Activated CD4-positive, CD25-positive, alpha-beta regulatory T cell treated with anti-CD3 and anti-CD28 coated beads, Interleukin-2, amount 50 U/mL, for 24 hours (primary cell): ENCODE measurements around the gene MYLK.
A peak's percentile ranks its signal among the peaks of the same experiment; 100 is the strongest.
"Not testable (repeated sequence)": the region's sequence is repeated elsewhere in the genome, so short reads cannot be mapped to it uniquely, and the experiment has no call there.

Experiments
- ATAC-seq, 2 donors: fragments of 150-1000 bp; cut with Tn5 transposase; one replicate each; pipeline ENCODE4 v1.10.0; 2021; ENCODE audit warnings: mild to moderate bottlenecking in 1 of 2, moderate library complexity in 1 of 2

The MYLK gene, protein sequence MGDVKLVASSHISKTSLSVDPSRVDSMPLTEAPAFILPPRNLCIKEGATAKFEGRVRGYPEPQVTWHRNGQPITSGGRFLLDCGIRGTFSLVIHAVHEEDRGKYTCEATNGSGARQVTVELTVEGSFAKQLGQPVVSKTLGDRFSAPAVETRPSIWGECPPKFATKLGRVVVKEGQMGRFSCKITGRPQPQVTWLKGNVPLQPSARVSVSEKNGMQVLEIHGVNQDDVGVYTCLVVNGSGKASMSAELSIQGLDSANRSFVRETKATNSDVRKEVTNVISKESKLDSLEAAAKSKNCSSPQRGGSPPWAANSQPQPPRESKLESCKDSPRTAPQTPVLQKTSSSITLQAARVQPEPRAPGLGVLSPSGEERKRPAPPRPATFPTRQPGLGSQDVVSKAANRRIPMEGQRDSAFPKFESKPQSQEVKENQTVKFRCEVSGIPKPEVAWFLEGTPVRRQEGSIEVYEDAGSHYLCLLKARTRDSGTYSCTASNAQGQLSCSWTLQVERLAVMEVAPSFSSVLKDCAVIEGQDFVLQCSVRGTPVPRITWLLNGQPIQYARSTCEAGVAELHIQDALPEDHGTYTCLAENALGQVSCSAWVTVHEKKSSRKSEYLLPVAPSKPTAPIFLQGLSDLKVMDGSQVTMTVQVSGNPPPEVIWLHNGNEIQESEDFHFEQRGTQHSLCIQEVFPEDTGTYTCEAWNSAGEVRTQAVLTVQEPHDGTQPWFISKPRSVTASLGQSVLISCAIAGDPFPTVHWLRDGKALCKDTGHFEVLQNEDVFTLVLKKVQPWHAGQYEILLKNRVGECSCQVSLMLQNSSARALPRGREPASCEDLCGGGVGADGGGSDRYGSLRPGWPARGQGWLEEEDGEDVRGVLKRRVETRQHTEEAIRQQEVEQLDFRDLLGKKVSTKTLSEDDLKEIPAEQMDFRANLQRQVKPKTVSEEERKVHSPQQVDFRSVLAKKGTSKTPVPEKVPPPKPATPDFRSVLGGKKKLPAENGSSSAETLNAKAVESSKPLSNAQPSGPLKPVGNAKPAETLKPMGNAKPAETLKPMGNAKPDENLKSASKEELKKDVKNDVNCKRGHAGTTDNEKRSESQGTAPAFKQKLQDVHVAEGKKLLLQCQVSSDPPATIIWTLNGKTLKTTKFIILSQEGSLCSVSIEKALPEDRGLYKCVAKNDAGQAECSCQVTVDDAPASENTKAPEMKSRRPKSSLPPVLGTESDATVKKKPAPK (N-terminal part only)

DNA sequence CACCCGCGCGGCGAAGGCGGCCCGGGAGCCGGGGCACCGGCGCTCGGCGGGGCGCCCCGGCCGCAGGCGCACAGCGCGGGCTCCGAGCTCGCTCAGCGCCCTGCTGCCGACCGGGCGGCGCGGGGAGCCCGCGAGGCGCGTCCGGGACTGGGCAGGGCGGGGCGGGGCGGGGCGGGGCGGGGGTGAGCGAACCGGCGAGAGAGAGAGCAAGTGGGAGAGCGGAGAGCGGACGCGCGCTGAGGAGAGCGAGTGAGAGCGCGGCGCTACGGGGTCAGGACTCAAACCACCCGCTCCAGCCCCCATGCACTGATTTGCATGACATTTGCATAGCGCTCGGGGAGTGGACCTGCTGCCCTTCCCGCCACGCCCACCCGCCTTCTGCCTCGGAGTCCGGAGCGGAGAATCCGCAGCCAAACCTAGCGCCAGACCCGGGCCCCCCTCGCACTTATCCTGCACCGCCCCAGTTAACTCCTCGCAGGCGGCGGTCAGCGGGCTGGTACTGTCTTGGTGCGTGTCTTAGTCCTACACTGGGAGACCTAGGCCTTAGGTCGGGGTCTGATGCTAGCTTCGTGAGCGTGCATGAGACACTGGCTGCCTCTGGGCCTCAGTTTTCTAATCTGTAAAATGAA lies at the start of gene MYLK:
Gene MYLK (minus strand): TSS at position 130 of the 629 bp plus-strand sequence. CDS start 90,491 bp downstream, outside the sequence.
- peak; percentile 77 to 79 for ATAC-seq

DNA sequence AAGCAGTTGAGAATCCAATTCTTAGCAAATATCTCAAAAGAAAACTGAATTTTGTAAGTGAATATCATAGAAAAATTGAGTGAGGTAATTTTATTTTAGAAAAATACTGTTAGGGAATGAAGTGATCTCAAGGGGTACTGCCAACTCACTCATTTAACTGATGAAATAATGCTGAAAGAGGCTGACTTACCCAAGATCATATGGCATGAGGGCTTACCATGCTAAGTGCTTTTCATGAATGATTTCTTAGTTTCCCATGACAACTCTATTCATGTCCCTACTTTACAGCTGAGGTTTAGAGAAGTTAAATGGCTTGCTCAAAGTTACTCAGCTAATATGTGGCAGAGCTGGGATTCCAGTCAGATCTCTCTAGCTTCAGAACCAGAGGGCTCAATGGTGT lies 46.3 kb upstream of the MYLK start:
- ATAC-seq = no peak

DNA sequence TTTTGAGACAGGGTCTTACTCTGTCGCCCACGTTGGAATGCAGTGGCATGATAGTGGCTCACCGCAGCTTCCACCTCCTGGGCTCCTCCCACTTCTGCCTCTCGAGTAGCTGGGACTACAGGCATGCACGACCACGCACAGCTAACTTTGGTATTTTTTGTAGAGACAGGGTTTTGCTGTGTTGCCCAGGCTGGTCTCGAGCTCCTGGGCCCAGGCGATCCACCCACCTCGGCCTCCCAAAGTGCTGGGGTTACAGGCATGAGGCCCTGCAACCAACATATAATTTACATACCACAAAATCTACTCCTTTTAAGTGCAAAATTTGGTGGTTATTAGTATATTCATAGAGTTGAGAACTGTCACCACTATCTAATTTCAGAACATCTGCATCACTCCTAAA lies 45.2 kb upstream of the MYLK start:
- no peak for ATAC-seq

DNA sequence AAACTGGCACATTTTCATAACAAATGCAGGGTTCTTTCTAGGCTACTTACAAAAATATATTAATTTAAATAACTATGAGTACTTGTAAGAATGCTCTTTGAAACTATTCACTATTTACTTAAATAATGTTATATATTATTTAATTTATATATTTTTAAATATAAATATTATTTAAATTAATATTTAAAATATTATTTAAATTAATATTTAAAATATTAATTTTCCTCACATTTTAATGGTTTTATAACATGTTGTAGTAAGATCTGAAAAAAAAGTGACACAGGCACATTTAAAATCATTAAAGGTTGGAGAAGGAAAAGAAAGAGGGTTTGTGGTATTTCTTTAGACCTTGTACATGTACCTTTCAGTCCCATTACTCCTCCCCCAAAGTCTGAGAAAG lies 42.3 kb upstream of the MYLK start:
- no peak for ATAC-seq

DNA sequence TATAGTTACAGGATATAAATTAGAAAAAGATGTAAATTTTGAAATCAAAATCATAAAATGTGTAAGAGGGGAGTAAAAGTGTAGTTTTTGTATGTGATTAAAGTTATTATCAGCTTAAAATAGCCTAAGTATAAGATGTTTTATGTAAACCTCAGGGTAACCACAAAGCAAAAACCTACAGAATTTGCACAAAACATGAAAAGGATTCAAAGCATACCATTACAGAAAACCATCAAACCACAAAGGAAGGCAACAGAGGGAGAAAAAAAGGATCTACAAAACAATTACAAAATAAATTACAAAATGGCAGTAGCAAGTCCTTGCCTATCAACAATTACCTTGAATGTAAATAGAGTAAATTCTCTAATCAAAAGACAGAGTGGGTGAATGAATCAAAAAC lies 36.7 kb upstream of the MYLK start:
- ATAC-seq = no peak

DNA sequence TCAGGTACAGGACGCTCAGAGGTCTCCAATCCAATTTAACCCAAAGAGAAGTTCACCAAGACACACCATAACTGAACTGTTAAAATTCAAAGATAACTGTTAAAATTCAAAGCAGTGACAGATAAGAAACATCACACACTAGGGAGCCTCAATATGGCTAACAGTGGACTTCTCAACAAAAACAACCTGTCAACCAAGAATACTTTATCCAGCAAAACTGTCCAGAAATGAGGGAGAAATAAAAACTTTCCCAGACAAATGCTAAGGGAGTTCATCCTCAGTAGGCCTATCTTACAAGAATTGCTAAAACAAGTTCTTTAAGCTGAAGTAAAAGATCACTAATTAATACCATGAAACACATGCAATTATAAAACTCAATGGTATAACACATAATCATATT lies 36.3 kb upstream of the MYLK start:
- ATAC-seq = no peak

DNA sequence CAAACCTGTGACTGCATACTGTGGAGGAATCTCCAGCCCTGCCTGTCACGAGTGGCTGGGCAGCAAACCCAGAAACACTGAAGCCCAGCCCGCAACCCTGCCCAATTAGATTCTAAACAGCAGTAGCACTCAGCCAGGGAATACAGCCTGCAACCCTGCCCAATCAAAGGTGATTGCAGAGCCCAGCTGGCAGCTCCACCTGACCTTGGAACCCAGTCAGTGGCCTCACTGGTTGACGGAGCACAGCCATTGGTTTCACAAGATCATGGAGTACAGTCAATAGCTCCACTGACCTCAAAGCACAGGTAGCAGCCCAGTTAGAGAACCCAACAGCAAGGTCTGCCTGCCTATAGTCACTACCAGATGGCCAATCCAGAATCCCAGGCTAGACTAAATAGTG lies 35.2 kb upstream of the MYLK start:
- ATAC-seq = no peak

DNA sequence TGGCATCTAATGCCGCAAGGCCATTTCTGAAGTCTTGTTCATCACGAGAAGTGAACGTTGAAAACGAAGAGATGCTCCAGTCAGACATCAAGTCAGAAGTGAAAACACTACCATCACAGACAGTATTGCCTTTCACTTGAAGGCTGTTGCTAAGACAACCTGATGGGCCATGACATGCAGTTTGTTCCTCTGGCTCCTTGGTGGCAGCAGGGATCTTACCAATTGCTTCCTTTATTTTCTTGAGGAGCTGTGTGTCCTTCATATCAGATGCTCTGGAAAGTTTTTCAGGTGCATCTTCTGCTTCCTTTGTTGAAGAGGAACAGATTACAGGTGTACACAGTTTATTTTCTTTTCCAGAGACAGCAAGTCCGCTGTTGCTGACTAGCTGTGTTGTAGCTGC lies 30.7 kb upstream of the MYLK start:
- ATAC-seq = no peak

DNA sequence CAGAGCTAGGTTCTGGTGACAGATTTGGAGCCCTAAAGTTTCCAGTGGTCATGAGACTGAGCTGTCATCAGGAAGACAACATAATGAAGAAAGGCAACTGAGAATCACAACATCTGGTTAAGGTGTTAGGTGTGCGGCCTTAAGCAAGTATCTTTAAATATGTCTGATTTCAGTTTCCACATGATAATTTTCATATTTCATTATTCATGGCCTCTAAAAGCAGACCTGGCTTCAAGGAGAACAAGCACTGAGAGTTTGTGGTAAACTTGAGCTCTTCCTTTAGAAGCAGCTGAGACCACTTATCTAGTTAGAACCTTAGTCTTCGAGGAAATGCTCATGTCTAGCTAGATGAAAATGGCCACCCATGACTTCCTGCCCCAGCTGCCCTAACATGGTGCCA lies 25.7 kb upstream of the MYLK start:
- no peak for ATAC-seq

DNA sequence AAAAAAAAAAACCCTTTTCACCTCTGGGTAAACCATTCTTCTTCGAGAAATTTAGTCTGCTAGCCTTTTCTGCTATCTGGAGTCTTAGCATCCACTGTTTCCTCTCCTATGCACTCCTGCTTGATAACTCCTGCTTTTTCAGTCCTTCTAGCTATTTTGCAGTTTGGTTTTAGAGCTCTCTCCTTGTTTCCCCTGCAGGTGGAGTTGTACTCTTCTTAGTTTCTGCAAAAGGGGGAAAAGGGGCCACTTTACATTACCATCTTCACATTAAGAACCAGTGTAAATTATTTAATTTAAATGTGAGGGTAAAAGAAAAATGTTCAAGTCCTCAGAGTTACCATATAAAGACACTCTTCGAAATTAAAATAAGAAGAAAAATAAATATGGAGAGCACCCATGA lies 23.6 kb upstream of the MYLK start:
- ATAC-seq = no peak

DNA sequence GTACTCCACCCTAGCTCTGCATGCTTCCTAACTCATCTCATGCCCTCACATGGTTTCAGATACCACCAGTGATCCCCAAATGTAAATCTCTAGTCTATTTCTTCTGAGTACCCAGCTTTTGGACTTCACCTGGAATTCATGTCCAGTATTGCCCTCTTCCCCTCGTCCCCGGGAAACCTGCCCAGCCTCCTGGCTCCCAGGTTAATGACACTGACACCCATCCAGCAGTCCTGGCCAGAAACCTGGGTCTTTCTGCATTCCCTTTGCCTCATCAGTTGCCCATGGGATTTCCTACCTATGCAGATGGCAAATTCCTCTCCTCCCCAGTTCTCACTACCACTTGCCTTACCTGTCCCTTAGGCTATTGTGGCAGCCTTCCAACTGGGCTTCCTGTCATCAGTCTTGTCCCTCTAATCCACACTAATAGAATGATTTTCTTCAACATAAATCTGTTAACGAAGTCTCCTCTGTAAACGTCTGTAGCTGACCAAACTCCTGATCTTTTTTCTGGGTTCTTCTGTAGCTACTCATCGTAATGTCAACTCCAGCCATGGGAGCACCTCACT lies 15.3 kb upstream of the MYLK start:
- ATAC-seq = no peak

DNA sequence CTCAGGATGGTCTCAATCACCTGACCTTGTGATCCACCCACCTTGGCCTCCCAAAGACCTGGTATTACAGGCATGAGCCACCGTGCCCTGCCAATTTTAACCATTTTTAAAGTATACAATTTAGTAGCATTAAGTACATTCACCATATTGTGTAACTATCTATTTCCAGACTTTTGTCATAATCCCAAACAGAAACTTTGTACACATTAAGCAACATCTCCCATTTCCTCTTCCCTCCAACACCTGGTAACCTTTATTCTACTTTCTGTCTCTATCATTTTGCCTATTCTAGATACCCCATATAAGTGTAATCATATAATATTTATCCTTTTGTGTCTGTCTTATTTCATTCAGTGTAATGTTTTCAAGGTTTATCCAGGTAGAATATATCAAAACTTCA lies 8.9 kb upstream of the MYLK start:
- no peak for ATAC-seq

DNA sequence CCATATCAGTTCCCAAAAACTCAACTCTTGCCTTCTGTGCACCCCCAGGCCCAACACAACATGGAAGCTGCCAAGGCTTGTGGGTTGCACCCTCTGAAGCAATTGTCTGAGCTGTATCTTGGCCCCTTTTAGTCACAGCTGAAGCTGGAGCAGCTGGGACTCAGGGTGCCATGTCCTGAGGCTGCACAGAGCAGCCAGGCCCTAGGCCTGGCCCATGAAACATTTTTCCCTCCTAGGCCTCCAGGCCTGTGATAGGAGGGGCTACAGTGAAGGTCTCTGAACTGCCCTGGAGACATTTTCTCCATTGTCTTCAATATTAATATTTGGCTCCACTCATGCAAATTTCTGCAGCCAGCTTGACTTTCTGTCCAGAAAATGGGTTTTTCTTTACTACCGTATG lies 8.1 kb upstream of the MYLK start:
- ATAC-seq = no peak

DNA sequence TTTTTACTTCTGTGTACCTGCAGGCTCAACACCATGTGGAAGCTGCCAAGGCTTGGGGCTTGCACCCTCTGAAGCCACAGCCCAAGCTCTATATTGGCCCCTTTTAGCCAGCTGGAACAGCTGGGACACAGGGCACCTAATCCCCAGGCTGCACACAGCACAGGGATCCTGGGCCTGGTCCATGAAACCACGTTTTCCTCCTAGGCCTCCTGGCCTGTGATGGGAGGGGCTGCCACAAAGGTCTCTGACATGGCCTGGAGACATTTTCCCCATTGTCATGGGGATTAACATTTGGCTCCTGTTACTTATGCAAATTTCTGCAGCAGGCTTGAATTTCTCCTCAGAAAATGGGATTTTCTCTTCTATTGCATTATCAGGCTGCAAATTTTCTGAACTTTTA lies 6.9 kb upstream of the MYLK start:
- not testable (repeated sequence) for ATAC-seq

DNA sequence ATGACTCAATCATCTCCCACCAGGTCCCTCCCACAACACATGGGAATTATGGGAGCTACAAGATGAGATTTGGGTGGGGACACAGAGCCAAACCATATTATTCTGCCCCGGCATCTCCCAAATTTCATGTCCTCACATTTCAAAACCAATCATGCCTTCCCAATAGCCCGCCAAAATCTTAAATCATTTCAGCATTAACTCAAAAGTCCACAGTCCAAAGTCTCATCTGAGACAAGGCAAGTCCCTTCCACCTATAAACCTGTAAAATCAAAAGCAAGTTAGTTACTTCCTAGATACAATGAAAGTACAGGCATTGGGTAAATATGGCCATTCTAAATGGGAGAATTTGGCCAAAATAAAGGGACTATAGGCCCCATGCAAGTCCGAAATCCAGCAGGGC lies 6.0 kb upstream of the MYLK start:
- ATAC-seq = not testable (repeated sequence)

DNA sequence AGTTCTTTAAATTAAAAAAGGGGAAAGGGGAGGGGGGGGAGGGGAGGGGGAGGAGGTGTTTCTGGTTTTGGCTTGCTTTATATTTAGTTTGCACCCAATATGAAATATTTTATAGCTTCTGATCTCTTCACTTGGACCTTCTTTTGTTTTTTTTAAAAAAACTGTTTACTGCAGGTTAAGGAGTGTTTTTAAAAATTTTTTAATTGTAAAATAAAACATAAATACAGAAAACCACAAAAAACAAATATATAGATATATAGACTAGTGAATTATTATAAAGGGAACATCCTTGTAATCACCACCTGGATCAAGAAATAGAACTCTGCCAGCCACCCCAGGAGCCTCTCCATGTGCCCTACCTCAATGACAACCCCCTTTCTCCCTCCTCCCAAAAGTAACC lies 861 bp upstream of the MYLK start:
- ATAC-seq = no peak

DNA sequence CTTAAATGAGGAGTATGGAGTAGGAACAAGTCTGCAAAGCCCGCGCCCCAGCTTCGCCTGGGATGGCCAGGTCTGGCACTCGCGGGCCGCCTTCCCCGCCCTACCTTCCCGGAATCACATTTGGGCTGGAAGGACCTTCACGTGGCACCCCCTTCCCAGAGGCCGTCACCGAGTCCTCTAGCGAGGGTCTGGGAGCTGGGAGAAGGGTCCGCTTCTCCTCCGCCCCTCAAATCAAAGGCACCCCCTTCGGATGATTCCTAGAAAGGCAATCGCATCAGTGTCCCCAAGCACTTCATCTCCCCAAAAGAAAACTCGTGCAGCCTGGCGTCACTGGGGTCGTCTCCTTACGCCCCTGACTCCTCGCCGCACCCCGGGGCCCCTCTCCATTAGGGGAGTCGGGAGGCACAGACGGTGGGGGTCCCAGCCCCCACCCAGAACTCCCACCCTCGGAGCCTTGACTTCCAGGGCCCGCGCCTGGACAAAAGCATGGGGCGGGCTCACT lies 380 bp downstream of the MYLK start:
- no peak for ATAC-seq

DNA sequence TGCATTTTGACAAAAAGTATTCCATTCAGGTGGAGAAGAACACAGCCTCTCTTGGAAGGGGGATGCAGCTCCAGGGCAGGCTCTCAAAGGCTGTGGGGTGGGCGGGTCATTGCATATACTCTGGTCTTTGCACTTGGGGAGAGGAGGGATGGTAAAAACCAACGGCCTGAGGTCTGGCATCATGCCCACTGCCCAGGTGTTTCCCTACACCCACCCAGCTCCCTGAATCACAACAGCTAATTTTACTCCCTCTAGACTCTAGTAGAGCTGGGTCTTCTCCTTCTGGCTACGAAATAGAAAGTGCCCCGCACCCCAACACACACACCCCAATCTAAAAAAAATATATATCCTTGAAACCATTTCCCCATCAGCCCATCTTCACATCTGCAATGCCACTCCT lies 1.0 kb downstream of the MYLK start:
- no peak for ATAC-seq

DNA sequence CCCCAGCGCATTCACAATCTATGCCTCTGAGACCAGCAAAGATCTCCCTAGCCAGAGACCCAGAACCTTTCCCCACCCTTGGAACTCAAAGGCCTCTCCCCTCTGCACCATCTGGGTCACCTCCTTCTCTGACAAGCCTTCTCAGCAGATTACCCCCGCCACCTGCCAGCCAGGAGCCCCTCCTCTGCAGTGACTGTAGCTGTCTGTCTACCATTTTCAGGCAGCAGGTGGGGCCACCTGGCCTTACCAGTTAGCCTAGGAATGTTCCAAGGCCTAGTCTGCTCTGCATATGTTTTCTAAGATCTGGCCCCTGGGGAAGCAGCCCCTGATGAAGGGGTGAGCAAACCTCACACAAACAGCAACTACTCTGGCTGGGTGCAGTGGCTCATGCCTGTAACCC lies 2.4 kb downstream of the MYLK start:
- no peak for ATAC-seq

DNA sequence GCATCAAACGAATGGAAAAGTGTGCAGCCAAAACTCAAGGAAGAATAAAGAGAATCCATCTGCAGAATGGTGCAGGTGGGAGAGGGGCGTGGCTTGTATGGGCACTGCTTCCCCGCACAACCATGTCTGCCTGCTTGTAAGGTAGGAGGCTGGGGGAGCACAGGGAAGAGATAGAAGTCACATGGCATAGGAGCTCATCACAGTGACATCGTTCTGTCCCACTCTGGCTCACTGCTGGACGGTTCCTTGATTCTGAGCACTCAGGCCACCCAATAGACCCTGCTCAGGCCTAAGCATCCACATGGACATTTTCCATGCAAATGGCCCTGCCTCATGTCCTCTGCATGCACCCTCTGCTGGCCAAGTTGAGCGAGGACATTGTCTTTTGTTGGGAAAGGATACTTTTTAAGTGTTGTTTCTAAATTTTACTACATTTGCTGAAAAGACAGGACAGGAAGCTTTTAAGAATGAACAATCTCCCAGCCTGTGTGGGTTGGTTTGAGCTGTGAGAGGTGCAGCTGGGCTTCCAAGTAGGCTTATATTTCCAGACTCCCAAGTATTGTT lies 3.1 kb downstream of the MYLK start:
- no peak for ATAC-seq

DNA sequence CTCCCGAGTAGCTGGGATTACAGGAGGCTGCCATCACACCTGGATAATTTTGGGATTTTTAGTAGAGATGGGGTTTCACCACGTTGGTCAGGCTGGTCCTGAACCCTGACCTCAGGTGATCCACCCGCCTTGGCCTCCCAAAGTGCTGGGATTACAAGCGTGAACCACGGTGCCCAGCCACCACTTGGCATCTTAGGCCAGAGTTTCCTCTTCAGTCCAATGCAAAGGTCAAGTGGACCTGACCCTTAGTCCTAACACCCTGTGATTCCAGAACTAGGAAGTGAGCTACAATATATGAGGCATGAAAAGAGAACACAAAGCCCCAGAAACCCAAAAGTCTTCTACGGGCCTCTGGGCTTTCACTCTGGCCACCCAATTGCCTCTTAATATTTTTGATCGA lies 5.3 kb downstream of the MYLK start:
- no peak for ATAC-seq

DNA sequence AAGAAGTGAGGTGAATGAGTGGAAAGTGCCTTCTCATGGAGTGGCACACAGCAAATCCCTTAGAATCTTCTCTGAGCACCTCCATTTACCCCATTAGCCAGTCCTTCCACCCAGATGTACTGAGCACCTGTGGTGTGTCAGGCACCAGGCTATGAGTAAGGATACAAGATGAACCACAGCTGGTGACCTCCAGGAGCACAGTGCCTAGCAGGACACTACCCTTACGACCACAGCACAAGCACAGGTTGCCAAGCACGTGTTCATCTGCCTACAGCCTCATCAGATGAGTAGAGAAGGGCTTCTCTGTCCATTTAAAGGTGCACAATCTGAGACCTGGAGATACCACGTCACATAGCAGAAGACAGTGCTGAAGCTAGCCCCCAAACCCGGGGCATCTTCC lies 6.2 kb downstream of the MYLK start:
- no peak for ATAC-seq
